ENCODE results near the gene SAFB2. TPM values are rescaled to one million over a fixed set of nuclear protein-coding genes. Genes with fewer than 3 reads are reported as not detected.

Gene SAFB2
- total RNA-seq, 1 experiment from 2014 or later: 14.9 TPM

DNA sequence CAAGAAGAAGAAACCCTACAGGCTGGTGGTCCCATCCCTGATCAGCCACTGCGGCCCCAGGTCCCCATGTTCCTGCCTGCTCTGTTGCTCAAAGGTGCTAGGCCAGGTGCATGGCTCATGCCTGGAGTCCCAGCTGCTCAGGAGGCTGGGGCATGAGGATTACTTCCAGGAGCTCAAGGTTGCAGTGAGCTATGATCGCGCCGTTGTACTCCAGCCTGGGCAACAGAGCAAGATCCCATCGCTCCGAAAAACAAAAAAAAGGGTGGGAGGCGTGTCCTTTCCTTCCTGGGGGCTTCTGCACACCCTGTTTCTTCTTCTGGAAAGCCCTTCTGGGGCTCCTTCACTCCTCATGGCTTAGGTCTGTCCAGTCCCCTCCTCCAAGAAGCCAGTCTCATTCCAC lies 42.9 kb downstream of the SAFB2 start:
- no peak for DNase-seq (ENCODE audit: low read depth)

DNA sequence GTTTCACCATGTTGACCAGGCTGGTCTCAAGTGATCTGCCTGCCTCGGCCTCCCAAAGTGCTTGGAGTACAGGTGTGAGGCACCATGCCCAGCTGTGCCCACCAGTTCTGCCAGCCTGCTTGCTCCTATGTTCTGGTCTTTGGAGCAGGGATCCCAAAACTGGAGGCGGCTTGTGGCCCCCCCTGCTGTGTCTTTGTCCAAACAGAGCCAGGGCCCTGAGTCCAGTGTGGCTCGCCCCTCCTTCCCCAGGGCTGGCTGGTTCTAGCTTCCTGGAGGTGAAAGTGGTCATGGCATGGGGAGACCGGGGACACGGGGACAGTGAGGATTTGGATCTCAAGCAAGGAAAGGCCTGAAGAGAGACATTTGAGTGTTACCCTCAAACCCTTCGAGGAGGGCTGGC lies 43.3 kb downstream of the SAFB2 start:
- DNase-seq (ENCODE audit: low read depth): no peak

DNA sequence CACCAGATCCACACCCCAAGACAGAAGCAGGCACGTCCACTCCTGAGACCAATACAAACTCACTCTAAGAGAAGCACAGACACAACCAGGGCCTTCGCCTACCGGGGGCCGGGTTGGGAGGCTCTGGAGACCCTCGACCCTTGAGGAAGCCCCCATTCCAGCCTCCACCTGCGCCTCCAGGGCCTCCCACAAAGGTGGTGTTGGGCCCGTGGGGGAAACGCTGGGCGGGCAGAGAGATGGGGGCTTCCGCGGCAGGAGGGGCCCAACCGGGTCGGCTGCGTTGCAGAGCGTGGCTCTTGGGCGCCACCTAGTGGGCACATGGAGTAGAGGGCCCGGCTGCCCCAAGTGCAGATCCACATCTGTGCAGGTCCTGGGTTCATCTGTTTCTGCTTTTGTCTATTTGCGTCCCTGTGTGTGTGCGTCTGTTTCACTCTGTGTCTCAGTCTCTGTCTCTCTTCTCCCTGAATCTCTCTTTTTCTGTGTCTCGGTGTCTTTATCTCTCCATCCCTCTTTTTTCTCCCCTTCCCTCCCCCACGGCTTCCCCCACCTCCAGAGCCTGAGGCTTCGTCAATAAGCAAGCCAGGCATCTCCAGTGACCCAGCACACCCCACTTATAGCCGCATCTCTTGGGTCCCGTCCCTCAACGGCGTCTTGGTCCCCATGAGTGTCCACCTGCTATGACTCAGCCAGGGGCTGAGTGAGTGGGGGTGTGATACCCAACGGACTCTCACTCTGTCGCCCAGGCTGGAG lies 44.3 kb downstream of the SAFB2 start:
- peak; percentile 49 for DNase-seq (ENCODE audit: low read depth)

DNA sequence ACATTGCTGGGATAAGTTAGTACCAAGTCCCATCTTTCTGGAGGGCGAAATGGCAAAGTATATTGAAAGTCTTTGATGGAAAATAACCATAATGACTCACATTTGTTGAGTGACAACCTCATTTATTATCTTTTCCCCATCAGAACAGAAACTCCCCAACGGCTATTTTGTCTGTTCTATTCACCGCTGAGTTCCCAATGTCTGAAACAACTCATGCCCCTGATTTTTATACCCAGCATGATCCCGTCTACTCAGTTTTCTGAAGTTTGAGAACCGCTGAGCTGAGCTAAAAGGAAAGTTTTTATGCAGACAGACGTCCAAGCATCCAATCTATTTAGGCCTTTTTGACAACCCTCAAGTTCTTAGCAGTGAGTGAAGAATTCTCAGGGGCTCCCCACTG lies 47.0 kb downstream of the SAFB2 start:
- peak; percentile 41 for DNase-seq (ENCODE audit: low read depth)

DNA sequence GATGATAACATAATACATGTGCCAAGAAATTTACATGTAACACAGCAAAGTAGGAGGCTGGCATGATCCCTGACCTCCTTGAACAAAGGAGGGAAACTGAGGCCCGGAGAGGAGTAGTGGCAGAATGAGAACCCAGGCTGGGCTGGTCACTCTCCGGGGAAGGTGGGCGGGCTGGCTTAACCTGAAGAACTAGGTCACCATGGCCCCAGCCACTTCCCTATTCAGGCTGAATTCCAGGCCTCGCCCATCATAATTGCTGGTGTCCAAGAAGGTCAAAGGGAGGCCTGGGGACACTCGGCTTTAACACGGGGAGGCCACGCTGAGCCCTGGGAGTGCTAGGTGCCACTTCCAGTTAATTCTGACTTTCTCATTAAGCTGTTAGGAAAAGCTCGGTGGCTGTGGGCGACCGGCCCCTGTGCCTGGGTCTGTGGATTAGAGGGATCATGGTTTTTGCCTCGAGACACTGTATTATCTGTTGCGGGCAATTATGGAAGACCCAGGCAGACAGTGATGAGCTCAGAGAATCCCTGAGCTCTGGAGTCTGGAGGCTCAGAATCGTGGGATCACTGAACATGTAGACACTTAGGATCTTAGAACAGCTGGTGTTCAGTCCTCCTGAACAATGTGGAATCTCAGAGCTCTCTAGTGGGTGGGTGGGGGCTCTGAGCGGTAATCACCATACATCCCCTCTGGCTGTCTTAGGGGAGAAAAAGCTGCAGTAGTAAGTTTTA lies 49.9 kb downstream of the SAFB2 start:
- DNase-seq (ENCODE audit: low read depth): no peak

DNA sequence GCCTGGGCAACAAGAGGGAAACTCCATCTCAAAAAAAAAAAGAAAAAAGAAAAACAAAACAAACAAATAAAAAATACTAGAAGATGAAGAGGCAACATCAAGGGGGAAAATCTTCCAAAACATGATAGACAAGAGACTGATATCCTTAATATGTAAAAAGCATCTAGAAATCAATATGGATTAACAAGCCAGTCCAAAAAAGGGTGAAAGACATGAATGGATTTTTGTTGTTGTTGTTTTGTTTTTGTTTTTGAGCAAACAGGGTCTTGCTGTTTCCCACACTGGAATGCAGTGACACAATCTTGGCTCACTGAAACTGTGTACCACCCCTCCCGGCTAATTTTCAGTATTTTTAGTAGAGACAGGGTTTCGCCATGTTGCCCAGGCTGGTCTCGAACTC lies 50.8 kb downstream of the SAFB2 start:
- no peak for DNase-seq (ENCODE audit: low read depth)

DNA sequence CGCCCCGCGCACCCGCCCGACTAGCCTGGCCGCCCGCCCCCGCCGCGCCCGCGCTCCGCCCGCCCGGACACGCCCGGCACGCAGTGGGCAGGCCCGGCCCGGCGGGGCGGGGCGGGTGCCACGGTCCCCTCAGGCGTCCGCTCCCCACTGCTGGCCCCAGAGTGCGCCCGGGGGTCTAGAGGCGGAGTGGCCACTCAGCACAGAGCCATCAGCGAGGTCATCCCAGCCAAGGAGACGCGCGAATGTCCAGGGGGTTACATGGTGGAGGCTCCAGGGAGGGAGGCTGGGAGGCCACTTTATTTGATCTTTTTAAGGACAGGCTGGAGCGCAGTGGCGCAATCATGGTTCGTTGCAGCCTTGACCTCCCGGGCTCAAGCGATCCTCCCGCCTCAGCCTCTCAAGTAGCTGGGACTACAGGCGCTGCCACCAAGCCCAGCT lies 54.6 kb downstream of the SAFB2 start:
- DNase-seq (ENCODE audit: low read depth): no peak

DNA sequence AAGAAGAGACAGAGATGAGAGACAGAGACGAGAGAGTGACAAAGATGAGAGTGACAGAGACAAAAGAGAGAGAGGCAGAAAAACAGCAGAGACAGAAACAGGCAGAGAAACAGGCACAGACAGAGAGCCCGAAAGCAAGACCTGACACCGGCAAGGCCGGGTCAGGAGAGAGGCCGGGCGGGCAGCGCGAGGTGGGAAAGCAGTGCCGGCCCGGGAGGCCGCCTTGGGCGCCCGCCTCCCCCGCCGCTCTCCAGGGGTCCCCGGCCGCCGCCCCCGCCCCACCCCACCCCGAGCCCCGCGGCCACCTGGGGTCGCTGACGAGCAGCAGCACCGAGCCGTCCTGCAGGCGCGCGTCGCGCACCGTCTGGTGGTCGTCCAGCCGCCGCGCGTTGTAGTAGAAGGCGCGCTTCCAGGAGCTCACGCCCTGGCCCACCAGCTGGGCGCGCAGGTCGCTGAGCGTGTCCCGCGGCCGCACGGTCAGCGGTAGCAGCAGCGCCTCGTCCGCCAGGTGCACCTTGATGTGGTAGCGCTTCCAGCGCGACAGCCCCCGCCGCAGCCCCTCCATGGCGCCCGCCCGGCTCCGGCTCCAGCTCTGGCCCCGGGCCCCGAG lies 55.1 kb downstream of the SAFB2 start, which contains the start of gene TINCR:
TINCR (minus strand) TSS at position 594 of the 610 bp plus-strand sequence.
- DNase-seq (ENCODE audit: low read depth): no peak

DNA sequence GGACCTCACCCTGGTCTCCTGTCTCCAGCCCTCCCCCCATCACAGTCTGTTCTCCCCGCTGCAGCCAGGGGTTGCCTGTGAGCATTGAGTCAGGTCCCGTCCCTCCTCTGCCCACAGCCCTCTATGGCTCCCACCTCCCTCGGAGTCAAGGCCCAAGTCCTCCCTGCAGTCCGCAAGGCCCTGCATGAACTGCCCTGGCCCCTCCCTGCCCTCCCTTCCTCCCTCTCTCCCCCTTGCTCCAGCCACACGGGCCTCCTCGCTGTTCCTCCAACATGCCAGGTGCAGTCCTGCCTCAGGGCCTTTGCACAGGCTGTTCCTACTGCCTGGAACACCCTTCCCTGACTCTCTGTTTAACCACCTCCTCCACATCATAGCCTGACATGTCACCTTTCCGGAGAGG lies 57.6 kb downstream of the SAFB2 start:
- no peak for DNase-seq (ENCODE audit: low read depth)

DNA sequence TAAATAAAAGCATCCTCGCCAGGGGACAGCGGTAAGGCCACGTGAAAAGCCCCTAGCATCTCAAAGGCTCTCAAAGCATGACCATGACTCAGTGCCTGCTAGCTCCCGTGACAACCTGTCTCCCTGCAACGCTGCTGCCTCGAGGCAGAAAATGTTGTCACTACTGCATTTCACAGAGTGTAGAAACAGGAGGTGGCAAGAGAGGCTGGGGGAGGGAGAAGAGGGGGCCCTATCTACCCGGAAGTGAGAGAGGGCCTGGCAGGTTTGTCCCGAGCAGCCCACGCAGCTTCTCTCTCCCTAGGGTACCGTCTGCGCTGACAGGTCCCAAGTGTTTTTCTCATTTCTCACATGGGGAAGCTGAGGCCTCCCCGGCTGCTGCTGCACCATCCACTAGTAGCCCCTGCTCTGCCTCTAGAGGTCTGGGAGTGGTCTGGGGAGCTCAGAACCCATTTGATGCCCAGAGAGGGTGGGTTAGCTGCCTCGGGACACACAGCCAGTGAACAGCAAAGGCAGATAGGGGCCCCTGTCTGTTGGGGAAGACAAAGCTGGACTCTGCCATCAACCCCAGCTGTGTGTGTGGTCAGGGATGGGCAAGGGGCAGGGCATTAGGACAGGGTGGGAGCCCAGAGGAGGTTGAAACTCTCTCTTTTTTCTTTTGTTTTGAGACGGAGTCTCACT lies 58.5 kb downstream of the SAFB2 start:
- peak; percentile 82 for DNase-seq (ENCODE audit: low read depth)

DNA sequence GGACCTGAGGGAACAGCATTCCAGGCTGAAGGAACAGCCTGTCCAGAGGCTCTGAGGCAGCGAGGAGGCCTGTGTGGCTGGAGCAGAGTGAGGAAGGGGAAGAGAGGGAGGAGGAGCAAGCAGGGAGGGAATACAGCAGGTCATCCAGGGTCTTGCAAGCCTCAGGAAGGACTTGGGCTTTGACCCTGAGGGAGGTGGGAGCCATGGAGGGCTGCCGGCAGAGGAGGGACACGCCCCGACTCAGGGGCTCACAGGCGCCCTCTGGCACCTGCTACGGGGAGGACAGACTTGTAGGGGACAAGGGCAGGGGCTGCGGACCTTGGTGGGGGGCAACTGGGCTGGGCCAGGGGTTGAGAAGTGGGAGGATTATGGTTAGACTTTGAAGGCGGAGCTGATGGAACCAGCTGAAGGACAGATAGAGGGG lies 59.6 kb downstream of the SAFB2 start:
- no peak for DNase-seq (ENCODE audit: low read depth)

DNA sequence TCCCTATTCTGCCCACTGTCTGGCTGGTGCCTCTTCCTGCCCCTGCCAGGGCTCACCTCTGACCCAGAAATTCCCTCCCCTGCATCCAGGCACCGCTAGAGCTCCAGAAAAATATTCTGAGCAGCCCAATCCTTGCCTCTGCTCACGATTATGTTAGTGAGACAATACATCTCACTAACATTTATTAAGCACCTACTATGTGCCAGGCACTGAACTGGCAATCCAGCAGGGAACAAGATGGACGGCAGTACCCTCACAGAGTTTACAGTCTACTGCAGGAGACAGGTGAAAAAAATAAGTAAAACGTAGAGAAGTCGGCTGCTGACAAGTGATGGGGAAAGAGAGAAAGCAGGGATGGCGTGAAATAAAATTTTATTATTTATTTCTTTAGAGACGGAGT lies 60.3 kb downstream of the SAFB2 start:
- DNase-seq (ENCODE audit: low read depth): no peak

DNA sequence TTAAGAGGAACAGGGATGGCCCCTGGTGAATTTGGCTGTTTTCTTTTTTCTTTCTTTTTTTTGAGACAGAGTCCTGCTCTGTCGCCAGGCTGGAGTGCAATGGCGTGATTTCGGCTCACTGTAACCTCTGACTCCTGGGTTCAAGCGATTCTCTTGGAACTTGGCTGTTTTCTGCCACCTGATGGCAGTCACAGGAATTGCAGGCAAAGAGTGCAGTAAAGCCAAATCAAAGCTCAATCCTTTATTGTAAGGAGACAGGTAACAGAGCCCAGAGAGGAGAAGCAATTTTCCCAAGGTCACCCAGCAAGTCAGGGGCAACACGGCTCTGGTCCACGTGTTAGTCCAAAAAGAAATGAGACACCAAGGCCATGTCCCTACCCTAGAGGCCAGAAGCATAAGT lies 61.0 kb downstream of the SAFB2 start:
- DNase-seq (ENCODE audit: low read depth): no peak

DNA sequence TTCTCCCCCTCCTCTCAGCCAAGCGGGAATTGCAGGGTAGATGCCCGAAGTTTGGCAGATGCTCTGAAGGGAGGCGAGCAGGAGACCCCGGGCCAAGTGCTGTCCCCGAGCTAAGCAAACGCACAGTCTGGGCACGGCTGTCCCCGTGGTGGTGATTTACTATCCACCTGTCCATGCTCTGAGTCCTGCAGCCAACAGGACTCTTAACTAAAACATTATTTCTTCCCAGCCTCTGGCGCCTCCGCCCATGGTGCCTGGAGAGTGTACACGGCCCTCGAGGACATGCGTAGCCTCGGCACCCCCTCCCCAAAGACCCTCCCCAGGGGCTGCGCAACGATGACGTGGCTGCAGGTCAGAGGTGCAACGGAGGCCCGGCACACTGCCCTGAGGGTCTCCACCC lies 62.4 kb downstream of the SAFB2 start:
- DNase-seq (ENCODE audit: low read depth): no peak

DNA sequence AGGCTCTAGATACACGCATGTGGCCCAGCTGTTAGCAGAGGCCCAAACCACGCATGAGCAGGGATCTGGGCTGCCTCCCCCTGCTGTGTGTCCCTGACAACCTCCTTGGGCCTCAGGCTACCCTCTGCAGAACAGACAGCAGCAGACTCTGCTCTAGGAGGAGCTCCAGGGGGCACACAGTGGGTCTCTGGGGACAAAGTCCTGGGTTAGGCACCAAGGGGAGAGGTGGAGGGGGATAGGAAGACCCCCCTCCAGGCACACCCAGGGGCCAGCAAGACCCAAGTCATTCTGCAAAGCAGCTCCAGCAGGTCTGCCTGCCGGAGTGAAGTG lies 62.8 kb downstream of the SAFB2 start:
- no peak for DNase-seq (ENCODE audit: low read depth)

DNA sequence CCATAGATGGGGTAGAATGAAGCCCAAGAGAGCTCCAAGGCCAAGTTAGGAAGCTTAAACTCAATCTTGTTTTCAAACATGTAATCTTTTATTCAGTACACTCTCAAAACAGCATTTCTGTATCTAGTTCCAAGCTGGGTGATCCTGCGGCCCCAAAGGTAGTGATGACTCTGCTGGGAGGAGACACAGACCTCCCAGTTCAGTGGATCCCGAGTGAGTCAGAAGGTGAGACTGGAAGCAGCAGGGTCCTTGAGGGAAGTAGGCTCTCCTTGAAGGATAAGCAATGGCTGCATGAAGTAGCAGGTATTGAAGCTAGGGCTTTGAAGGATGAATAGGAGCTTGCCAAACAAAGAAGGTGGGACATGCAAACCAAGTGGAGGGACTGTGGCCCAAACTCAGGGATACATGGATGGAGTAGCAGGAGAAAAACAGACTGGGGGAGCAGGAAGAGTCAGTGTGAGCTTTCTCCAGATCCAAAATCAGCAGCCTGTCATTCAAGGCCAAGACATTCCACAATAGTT lies 64.4 kb downstream of the SAFB2 start:
- DNase-seq (ENCODE audit: low read depth): no peak

DNA sequence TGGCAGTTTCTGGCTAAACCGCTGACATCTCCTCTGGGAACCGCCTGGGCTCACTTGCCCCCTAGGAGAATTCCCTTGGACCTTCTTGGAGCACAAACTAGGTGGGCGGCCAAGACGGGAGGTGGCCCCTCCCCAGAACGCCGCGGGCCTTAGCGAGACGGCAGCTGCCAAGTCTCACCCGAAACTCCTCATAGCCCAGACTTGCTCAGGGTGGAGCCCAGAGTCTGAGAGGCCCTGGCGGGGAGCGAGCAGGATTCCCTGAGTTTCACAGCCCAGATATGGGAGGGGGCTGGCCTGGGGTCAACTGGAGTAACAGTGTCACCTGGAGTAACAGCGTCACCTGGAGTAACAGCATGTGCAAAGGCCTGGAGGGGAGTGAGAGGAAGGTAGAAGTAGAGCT lies 64.9 kb downstream of the SAFB2 start:
- no peak for DNase-seq (ENCODE audit: low read depth)

DNA sequence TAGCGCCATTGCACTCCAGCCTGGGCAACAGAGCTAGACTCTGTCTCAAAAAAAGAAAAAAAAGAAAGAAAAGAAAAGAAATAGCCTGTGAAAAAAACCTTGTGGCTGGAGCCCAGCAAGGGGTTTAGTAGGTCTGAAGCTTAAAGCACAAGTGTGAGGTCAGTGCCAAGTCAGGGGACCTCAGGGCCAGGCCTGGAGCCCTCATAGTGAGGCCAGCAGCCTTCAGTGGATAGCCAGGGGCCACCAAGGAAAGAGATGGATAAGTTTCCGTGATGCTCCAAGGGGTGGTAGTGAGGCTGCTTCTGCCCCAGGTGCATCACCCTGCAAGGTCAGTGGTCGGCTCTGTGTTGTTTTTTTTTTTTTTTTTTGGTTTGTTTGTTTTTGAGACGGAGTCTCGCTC lies 67.7 kb downstream of the SAFB2 start:
- no peak for DNase-seq (ENCODE audit: low read depth)

DNA sequence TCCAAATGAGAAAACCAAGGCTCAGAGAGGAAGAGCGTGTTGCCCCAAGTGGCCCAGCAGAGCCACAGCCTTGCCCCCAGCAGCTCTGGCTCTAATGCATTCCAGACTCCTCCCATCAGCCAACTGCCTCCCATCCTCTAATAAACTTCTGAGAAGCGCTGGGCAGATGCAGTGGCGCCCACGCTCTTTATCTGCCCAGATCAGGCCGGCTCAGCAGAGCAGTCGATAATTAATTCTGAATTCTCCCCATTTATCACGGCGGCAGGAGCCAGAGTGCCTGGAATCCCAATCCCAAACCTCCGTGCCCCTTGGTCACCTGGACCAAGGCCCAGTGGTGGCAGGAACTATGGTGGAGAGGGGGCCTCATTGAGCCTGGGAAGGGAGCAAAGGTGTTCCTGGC lies 68.7 kb downstream of the SAFB2 start:
- DNase-seq (ENCODE audit: low read depth): no peak

DNA sequence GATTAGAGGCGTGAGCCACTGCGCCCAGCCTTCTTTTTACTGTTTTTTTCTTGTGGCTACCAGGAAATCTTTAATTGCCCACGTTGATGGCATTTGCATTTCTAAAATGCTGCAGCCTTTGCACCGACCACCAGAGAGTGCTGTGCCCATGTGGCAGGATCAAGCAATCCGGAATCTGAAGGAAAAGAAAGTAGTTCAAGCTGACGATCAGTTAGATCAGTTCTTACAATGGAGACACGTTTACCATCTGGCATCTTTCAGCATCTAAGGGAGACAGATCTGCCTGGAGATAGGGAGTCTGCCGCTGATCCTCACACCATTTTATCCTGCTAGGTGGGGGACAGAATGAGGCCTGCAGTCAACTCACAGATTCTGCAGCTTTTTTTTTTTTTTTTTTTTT lies 74.7 kb downstream of the SAFB2 start:
- DNase-seq (ENCODE audit: low read depth): peak; percentile 59

DNA sequence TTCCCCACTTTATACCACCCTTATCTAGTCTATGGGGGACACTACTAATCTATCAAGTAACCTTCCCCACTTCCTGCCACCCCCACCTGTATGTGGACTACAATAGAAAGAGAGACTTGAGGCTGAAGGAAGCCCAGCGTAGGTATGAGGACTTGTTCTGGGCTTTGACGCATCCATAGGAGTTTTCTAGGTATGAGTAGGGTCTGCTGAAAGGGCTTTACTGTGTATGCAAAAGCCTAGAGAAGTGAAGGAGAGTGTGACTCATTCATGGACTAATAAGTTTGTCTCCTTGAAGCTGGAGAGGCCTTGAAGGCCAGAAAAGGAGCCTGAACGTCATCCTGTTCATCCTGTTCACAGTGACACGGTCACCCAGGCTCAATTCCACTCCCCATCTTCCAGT lies 76.6 kb downstream of the SAFB2 start:
- no peak for DNase-seq (ENCODE audit: low read depth)

DNA sequence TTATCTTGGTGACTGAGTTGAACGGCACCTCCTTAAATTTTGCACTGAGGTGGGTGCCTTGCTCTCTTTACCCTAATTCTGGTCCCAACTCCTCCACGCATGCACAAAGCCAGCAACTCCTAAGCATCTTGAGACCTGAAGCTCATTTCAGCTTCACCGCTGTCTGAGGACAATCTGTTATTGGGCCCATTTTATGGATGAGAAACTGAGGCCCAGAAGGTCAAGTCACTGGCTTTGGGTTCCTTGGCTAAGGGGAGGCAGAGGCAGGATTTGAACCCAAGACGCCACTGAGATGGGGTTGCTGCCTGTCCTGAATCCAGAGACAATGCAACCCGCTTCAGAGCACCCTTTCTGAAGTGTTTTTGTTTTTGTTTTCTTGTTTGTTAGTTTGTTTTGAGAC lies 77.5 kb downstream of the SAFB2 start:
- DNase-seq (ENCODE audit: low read depth): no peak
